ENCODE measurements around the gene ARGLU1. TPM values are rescaled to one million over a fixed set of nuclear protein-coding genes. Genes with fewer than 3 reads are reported as not detected.

The ARGLU1 gene
- total RNA-seq, 1 donor from 2014 or later = 142 TPM

DNA sequence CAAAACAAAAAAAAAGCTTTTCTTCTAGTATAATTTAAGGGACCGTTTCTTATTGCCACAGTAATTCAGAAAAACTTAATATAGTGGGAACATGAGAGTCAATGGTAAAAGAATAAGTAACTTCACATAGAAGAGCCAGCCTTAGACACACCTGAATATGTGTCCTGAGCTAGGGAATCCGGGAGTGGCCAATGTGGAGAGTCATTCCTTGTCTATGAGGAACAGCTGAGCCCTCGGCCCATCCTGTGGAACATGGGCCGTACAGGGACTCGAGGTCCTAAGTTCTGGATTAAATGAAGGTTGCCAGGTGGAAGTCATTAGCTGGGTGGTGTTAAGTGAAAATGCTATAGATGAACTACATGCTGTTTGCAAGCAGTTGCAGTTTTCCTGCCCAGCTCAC, 64.7 kb downstream of the ARGLU1 start:
- Mint-ChIP-seq H3K4me3 (no peak overlapping the region), H3K27ac (ENCODE audit: unreplicated experiment) (no peak overlapping the region), H3K36me3 (ENCODE audit: low read depth) (peaks cover 15% of the 10 kb centered on the region), H3K27me3 (ENCODE audit: low read depth) (no peaks in the 10 kb centered on the region), H3K9me3 (no peaks in the 10 kb centered on the region), H3K4me1 (peaks cover 74% of the 10 kb centered on the region)
- TF ChIP-seq, protein P1, sequence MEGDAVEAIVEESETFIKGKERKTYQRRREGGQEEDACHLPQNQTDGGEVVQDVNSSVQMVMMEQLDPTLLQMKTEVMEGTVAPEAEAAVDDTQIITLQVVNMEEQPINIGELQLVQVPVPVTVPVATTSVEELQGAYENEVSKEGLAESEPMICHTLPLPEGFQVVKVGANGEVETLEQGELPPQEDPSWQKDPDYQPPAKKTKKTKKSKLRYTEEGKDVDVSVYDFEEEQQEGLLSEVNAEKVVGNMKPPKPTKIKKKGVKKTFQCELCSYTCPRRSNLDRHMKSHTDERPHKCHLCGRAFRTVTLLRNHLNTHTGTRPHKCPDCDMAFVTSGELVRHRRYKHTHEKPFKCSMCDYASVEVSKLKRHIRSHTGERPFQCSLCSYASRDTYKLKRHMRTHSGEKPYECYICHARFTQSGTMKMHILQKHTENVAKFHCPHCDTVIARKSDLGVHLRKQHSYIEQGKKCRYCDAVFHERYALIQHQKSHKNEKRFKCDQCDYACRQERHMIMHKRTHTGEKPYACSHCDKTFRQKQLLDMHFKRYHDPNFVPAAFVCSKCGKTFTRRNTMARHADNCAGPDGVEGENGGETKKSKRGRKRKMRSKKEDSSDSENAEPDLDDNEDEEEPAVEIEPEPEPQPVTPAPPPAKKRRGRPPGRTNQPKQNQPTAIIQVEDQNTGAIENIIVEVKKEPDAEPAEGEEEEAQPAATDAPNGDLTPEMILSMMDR (conservative IDR thresholded peaks at IDR 0.05) = no peak
- DNase-seq (ENCODE audit: low read depth, low spot score) = no peak

DNA sequence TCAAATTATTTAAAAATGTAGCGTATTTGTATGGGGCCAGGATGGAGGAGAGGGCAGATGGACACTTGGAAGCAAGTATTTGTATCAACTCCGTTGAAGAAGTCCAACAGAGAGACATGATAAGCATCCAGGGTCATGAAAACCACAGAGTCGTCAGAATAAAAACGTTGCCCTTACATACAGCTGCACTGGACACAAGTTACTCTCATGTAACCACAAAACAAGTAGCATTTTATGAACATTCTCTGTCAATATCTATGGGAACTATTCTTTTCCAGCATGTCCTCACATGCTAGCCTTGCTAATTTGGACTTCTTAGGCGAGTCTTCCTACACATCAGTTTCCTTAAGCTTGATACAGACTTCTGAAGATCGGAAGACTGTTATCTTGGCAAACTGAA, 67.5 kb downstream of the ARGLU1 start:
- H3K27ac Mint-ChIP-seq (ENCODE audit: unreplicated experiment) = no peak overlapping the region

DNA sequence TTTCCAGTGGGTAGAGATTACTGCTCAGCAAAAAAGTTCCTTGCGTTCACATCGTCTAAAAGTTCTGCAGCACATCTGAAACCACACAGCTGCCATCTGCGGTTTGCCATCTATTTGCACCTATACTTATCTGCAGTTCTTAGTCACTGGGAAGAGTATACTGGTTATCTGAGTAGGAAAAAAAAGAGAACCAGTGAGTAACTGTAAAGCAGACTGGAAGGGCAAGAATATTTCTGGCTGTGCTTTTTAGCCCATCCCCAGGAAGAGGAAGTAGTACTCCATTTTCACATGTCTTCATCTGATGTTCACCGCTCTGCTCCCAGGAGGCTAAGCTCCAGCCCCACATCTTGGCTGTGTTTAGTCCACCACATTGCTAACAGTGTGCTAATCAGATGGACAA, 68.0 kb downstream of the ARGLU1 start:
- Mint-ChIP-seq H3K27me3 (ENCODE audit: low read depth) (no peaks in the 10 kb centered on the region), H3K27ac (ENCODE audit: unreplicated experiment) (no peak overlapping the region), H3K4me3 (no peak overlapping the region), H3K36me3 (ENCODE audit: low read depth) (peaks cover 20% of the 10 kb centered on the region), H3K4me1 (peaks cover 73% of the 10 kb centered on the region), H3K9me3 (no peaks in the 10 kb centered on the region)
- TF ChIP-seq, protein P1 (conservative IDR thresholded peaks at IDR 0.05) = no peak
- no peak for DNase-seq (ENCODE audit: low read depth, low spot score)

More for the DNA sequence above, 67.5 kb downstream of the ARGLU1 start:
- Mint-ChIP-seq H3K4me1 (peaks cover 72% of the 10 kb centered on the region), H3K9me3 (no peaks in the 10 kb centered on the region), H3K27me3 (ENCODE audit: low read depth) (no peaks in the 10 kb centered on the region), H3K36me3 (ENCODE audit: low read depth) (peaks cover 19% of the 10 kb centered on the region), H3K4me3 (no peak overlapping the region)
- TF ChIP-seq, protein P1 (conservative IDR thresholded peaks at IDR 0.05) = no peak
- DNase-seq (ENCODE audit: low read depth, low spot score) = no peak

DNA sequence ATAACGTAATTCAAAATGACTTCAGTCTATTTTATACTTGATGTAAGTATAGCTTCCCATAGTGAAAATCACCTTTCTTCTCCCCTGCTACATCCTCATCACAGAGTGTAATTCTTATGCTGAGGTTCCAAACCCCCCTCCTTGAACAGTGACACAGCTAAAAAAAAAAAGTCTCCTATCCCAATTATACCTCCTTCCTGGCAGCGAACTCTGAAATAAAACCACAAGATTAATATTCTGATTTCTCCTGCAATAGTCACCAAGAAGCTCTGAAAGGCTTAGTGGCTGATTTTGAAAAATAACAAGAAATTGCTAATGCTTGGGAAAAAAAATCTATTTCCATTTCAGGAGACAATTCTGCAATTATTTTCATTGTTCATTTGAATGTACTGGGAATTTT, 68.8 kb downstream of the ARGLU1 start:
- peaks cover 23% of the 10 kb centered on the region for H3K36me3 Mint-ChIP-seq (ENCODE audit: low read depth)
- peaks cover 73% of the 10 kb centered on the region for H3K4me1 Mint-ChIP-seq

DNA sequence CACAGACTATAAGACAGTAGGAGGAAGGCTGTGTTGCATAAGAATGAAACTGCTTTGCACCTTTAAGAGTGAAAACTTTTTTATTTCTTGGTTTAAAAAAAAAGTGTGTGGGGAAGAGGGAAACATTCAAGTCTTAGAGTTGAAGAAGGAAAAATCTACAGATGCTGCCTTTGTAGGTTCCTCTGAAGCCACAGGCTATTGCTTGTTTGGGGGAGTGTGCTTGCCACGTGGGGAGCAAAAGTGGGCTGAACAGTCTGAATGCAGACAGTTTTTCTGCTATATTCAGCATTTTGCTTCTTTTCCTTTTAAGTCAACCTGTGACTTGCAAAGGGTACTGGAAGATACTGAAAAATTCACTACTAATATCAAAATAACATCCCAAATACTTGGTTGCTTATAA, 69.4 kb downstream of the ARGLU1 start:
- TF ChIP-seq, protein P1 (conservative IDR thresholded peaks at IDR 0.05) = no peak
- Mint-ChIP-seq H3K9me3 (no peaks in the 10 kb centered on the region), H3K4me3 (no peak overlapping the region), H3K4me1 (peaks cover 76% of the 10 kb centered on the region), H3K27ac (ENCODE audit: unreplicated experiment) (peak overlapping the region; percentile 59), H3K36me3 (ENCODE audit: low read depth) (peaks cover 28% of the 10 kb centered on the region), H3K27me3 (ENCODE audit: low read depth) (no peaks in the 10 kb centered on the region)
- DNase-seq (ENCODE audit: low read depth, low spot score) = no peak

More for the DNA sequence above, 68.8 kb downstream of the ARGLU1 start:
- Mint-ChIP-seq H3K27me3 (ENCODE audit: low read depth) (no peaks in the 10 kb centered on the region), H3K27ac (ENCODE audit: unreplicated experiment) (peak overlapping the region; percentile 59), H3K4me3 (no peak overlapping the region), H3K9me3 (no peaks in the 10 kb centered on the region)
- no peak for DNase-seq (ENCODE audit: low read depth, low spot score)
- TF ChIP-seq, protein P1 (conservative IDR thresholded peaks at IDR 0.05) = no peak

DNA sequence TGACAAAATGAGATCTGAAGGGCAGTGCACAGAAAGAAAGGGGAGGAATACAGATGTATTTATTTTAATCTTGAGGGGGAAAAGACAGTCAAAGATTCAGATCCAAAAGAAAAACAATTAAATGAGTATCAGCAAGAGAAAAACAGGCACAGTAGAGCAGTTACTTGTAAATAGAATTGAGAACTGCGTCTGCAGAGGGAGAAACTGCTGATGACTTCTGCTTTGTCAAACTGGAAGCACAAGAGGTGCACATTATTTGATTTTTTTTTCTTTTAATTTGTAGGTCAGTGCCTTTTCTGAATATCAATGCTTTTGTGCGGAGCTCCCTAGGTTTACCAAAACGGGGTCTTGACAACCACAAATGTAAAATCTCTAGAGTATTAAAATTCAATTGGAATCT, 69.8 kb downstream of the ARGLU1 start:
- DNase-seq (ENCODE audit: low read depth, low spot score) = no peak
- peak overlapping the region; percentile 5 for H3K27ac Mint-ChIP-seq (ENCODE audit: unreplicated experiment)
- H3K9me3 Mint-ChIP-seq = no peaks in the 10 kb centered on the region
- peaks cover 32% of the 10 kb centered on the region for H3K36me3 Mint-ChIP-seq (ENCODE audit: low read depth)
- no peaks in the 10 kb centered on the region for H3K27me3 Mint-ChIP-seq (ENCODE audit: low read depth)
- H3K4me1 Mint-ChIP-seq = peaks cover 77% of the 10 kb centered on the region
- H3K4me3 Mint-ChIP-seq = no peak overlapping the region
- TF ChIP-seq, protein P1 (conservative IDR thresholded peaks at IDR 0.05) = no peak

All from neural crest cell (in vitro differentiated cells).